PC-3 (cell line): ENCODE results near the gene CRTC1. TPM values are rescaled to one million over a fixed set of nuclear protein-coding genes. Genes with fewer than 3 reads are reported as not detected.

Experiments
- ATAC-seq: fragments of 200-7000 bp; cut with Tn5 transposase; 2 replicates; pipeline ENCODE4 v1.9.1; 2020; ENCODE audit warnings: mild to moderate bottlenecking, moderate library complexity
- BruUV-seq: library from RNA; stranded (reverse); fragments of 400-500 nt; replicated peaks from 2 replicates; lab custom pipeline; 2021; lab: Mats Ljungman, UMichigan
- CTCF ChIA-PET: fragments of 300-600 bp; sonication (Branson Sonifier 250); formaldehyde crosslinking; loops from one replicate; lab custom pipeline; 2022; ENCODE audit warnings: antibody characterized with exemption; lab: Charles Lee
- POLR2A ChIA-PET: fragments of 300-600 bp; sonication (Branson Sonifier 250); formaldehyde crosslinking; loops from one replicate; lab custom pipeline; 2022; ENCODE audit warnings: antibody characterized with exemption; ENCODE audit not compliant: unreplicated experiment; lab: Charles Lee
- DNase-seq: peaks from one replicate; pipeline ENCODE4 v3.0.0-alpha.2; 2015
- H2AFZ ChIP-seq: fragments of 300-600 bp; sonication (generic); 2 replicates; pipeline ENCODE4 v1.6.0; 2016; ENCODE audit warnings: antibody characterized with exemption, low read length
- H3F3A ChIP-seq: fragments of 300-600 bp; sonication (generic); one replicate; pipeline ENCODE4 v1.6.0; 2017; ENCODE audit warnings: antibody characterized with exemption, low read length, control low read depth, mild to moderate bottlenecking; ENCODE audit not compliant: unreplicated experiment
- H3K27ac ChIP-seq: fragments of 300-600 bp; sonication (generic); 2 replicates; pipeline ENCODE4 v1.5.1; 2016; ENCODE audit warnings: mild to moderate bottlenecking, low read length
- H3K27me3 ChIP-seq: fragments of 300-600 bp; sonication (generic); 2 replicates; pipeline ENCODE4 v1.6.1; 2016; ENCODE audit warnings: low read length, mixed read lengths
- H3K36me3 ChIP-seq: fragments of 300-600 bp; sonication (generic); 2 replicates; pipeline ENCODE4 v1.6.1; 2016; ENCODE audit warnings: low read depth, mixed run types, low read length, mixed read lengths
- H3K4me1 ChIP-seq: fragments of 300-600 bp; sonication (generic); 2 replicates; pipeline ENCODE4 v1.5.1; 2016; ENCODE audit warnings: low read length; ENCODE audit not compliant: insufficient read depth
- H3K4me2 ChIP-seq: fragments of 300-600 bp; sonication (generic); 2 replicates; pipeline ENCODE4 v1.6.0; 2016; ENCODE audit warnings: low read length
- H3K4me3 ChIP-seq: fragments of 300-600 bp; sonication (generic); 2 replicates; pipeline ENCODE4 v1.5.1; 2016; ENCODE audit warnings: mild to moderate bottlenecking, low read length, mixed read lengths
- H3K79me2 ChIP-seq: fragments of 300-600 bp; sonication (generic); 2 replicates; pipeline ENCODE4 v1.6.1; 2017; ENCODE audit warnings: low read length, mixed read lengths
- H3K9ac ChIP-seq: fragments of 300-600 bp; sonication (generic); 2 replicates; pipeline ENCODE4 v1.6.0; 2016; ENCODE audit warnings: mild to moderate bottlenecking, low read length
- H3K9me2 ChIP-seq: fragments of 300-600 bp; sonication (generic); replicated peaks from 2 replicates; pipeline ENCODE4 v1.6.1; 2016; ENCODE audit warnings: mixed run types, low read length, mixed read lengths
- H3K9me3 ChIP-seq: fragments of 300-600 bp; sonication (generic); 2 replicates; pipeline ENCODE4 v1.6.1; 2016; ENCODE audit warnings: low read length, mixed read lengths
- H4K20me1 ChIP-seq: fragments of 300-600 bp; sonication (generic); 2 replicates; pipeline ENCODE4 v1.6.1; 2016; ENCODE audit warnings: low read length, mixed read lengths
- CTCF ChIP-seq: fragments of 300-600 bp; sonication (generic); conservative IDR thresholded peaks from 2 replicates; pipeline ENCODE4 v1.5.1; 2017; ENCODE audit warnings: antibody characterized with exemption, low read depth, mild to moderate bottlenecking, low read length
- EZH2 ChIP-seq: fragments of 300-600 bp; sonication (generic); IDR thresholded peaks from one replicate; pipeline ENCODE4 v1.6.1; 2017; ENCODE audit warnings: antibody characterized with exemption, mild to moderate bottlenecking, low read length; ENCODE audit not compliant: unreplicated experiment
- EZH2phosphoT487 ChIP-seq: fragments of 300-600 bp; sonication (generic); IDR thresholded peaks from 2 replicates; pipeline ENCODE4 v1.6.1; 2018; ENCODE audit warnings: mild to moderate bottlenecking, antibody characterized with exemption, low read length, borderline replicate concordance
- intact Hi-C: fragments of 100-400 bp; cut with micrococcal nuclease; formaldehyde crosslinking; loops from 2 replicates; pipeline ENCODE4 v1.9.0; 2023
- total RNA-seq: library from RNA; depleted of rRNA; stranded (reverse); fragments of >200 nt; gene quantifications from 2 replicates; pipeline ENCODE4 v1.2.3, GENCODE V29; 2014

The CRTC1 gene
- total RNA-seq, 1 experiment from 2014 or later: 6.7 TPM

GRCh38 chr19:18759304-18759994, 76.0 kb downstream of the CRTC1 start:
- H3K9me2 ChIP-seq: no peaks in the 10 kb centered on the region
- BruUV-seq: no TSS peak

GRCh38 chr19:18759995-18760426, 76.5 kb downstream of the CRTC1 start:
- no peaks in the 10 kb centered on the region for H3K27me3 ChIP-seq
- peaks cover 36% of the 10 kb centered on the region for H3K4me1 ChIP-seq
- no peaks in the 10 kb centered on the region for H3K36me3 ChIP-seq
- no peaks in the 10 kb centered on the region for H3K9me3 ChIP-seq
- TF ChIP-seq EZH2phosphoT487 (no peak), CTCF (no peak)
- H3K9ac ChIP-seq: no peak overlapping the region
- H3K4me2 ChIP-seq: no peak overlapping the region
- no peaks in the 10 kb centered on the region for H3K9me2 ChIP-seq
- no peaks in the 10 kb centered on the region for H3K79me2 ChIP-seq
- no TSS peak for BruUV-seq
- CTCF ChIA-PET: no interaction called here
- DNase-seq (no peak), ATAC-seq (no peak)
- no peaks in the 10 kb centered on the region for H4K20me1 ChIP-seq
- intact Hi-C loops: no loop called here
- H3F3A ChIP-seq: peaks cover 4% of the 10 kb centered on the region
- POLR2A ChIA-PET: no interaction called here
- no peak overlapping the region for H2AFZ ChIP-seq
- no peak overlapping the region for H3K27ac ChIP-seq
- no peak overlapping the region for H3K4me3 ChIP-seq

More at GRCh38 chr19:18759304-18759994, 76.0 kb downstream of the CRTC1 start:
- Histone ChIP-seq H3K4me1 (peaks cover 30% of the 10 kb centered on the region), H3K9ac (no peak overlapping the region), H3K79me2 (no peaks in the 10 kb centered on the region), H3F3A (peaks cover 3% of the 10 kb centered on the region), H3K9me3 (no peaks in the 10 kb centered on the region), H3K4me3 (no peak overlapping the region), H3K27ac (no peak overlapping the region), H3K4me2 (no peak overlapping the region), H4K20me1 (no peaks in the 10 kb centered on the region), H3K36me3 (no peaks in the 10 kb centered on the region), H3K27me3 (no peaks in the 10 kb centered on the region), H2AFZ (no peak overlapping the region)
- intact Hi-C loops: no loop called here
- POLR2A ChIA-PET: no interaction called here
- CTCF ChIA-PET: no interaction called here
- ATAC-seq: no peak
- TF ChIP-seq EZH2phosphoT487 (no peak), CTCF (no peak), EZH2 (no peak)
- DNase-seq: no peak
